WTC11 (cell line): Measurements from ENCODE around the gene TNIP3. TPM values are rescaled to one million over a fixed set of nuclear protein-coding genes. Genes with fewer than 3 reads are reported as not detected.

ENCODE experiments used
- ATAC-seq: fragments of 200-7000 bp; cut with Tn5 transposase; 2 replicates; pipeline ENCODE4 v1.10.0; 2021; ENCODE audit warnings: mild to moderate bottlenecking, moderate library complexity
- CTCF ChIA-PET: fragments of 300-600 bp; sonication (Branson Sonifier 250); formaldehyde crosslinking; loops from one replicate; lab custom pipeline; 2021; ENCODE audit warnings: antibody characterized with exemption; lab: Charles Lee
- POLR2A ChIA-PET: fragments of 350-600 bp; sonication (Branson Sonifier 250); formaldehyde crosslinking; loops from one replicate; lab custom pipeline; 2021; ENCODE audit warnings: antibody characterized with exemption; lab: Charles Lee
- DNase-seq: peaks from one replicate; pipeline ENCODE4 v3.0.0; 2021; ENCODE audit warnings: low spot score
- H3K27ac Mint-ChIP-seq: 2 replicates; pipeline ENCODE4 v1.8.0; 2021; ENCODE audit warnings: mixed read lengths
- H3K27me3 Mint-ChIP-seq: 2 replicates; pipeline ENCODE4 v1.8.0; 2021; ENCODE audit warnings: low read depth, mild to moderate bottlenecking, moderate library complexity, mixed read lengths
- H3K36me3 Mint-ChIP-seq: 2 replicates; pipeline ENCODE4 v1.8.0; 2021; ENCODE audit warnings: mixed read lengths
- H3K4me1 Mint-ChIP-seq: 2 replicates; pipeline ENCODE4 v1.8.0; 2022; ENCODE audit warnings: mixed read lengths
- H3K4me3 Mint-ChIP-seq: 2 replicates; pipeline ENCODE4 v1.8.0; 2021; ENCODE audit warnings: mild to moderate bottlenecking, moderate library complexity, mixed read lengths
- H3K9me3 Mint-ChIP-seq: 2 replicates; pipeline ENCODE4 v1.8.0; 2021; ENCODE audit warnings: mixed read lengths
- CREM ChIP-seq: sonication (generic); formaldehyde crosslinking; IDR thresholded peaks from 2 replicates; pipeline ENCODE4 v1.8.1; 2022; ENCODE audit warnings: mild to moderate bottlenecking, missing genetic modification reagents, moderate library complexity
- EMX1 ChIP-seq: fragments of 250-450 bp; sonication (Bioruptor Pico); IDR thresholded peaks from 2 replicates; pipeline ENCODE4 v1.8.0; 2021; ENCODE audit warnings: mild to moderate bottlenecking
- FOXK1 ChIP-seq: sonication (generic); formaldehyde crosslinking; IDR thresholded peaks from 2 replicates; pipeline ENCODE4 v1.8.0; 2022; ENCODE audit warnings: mild to moderate bottlenecking, moderate library complexity, missing genetic modification reagents
- FOXP1 ChIP-seq: sonication (generic); formaldehyde crosslinking; IDR thresholded peaks from 2 replicates; pipeline ENCODE4 v1.8.0; 2022; ENCODE audit warnings: missing genetic modification reagents, mild to moderate bottlenecking, moderate library complexity, borderline replicate concordance
- GABPB1 ChIP-seq: sonication (generic); formaldehyde crosslinking; IDR thresholded peaks from 2 replicates; pipeline ENCODE4 v1.8.1; 2023; ENCODE audit warnings: mild to moderate bottlenecking, missing genetic modification reagents
- IRF2 ChIP-seq: sonication (generic); formaldehyde crosslinking; IDR thresholded peaks from 2 replicates; pipeline ENCODE4 v1.8.0; 2022; ENCODE audit warnings: low read depth, missing genetic modification reagents, borderline replicate concordance
- JUN ChIP-seq: sonication (generic); formaldehyde crosslinking; IDR thresholded peaks from 2 replicates; pipeline ENCODE4 v1.8.0; 2023; ENCODE audit warnings: mild to moderate bottlenecking, missing genetic modification reagents
- NR2C2 ChIP-seq: sonication (generic); formaldehyde crosslinking; IDR thresholded peaks from 2 replicates; pipeline ENCODE4 v1.8.0; 2022; ENCODE audit warnings: mild to moderate bottlenecking, missing genetic modification reagents
- NR3C1 ChIP-seq: sonication (generic); formaldehyde crosslinking; conservative IDR thresholded peaks from 2 replicates; pipeline ENCODE4 v1.8.1; 2023; ENCODE audit warnings: low read depth, mild to moderate bottlenecking, missing genetic modification reagents
- SMAD4 ChIP-seq: sonication (generic); formaldehyde crosslinking; IDR thresholded peaks from 2 replicates; pipeline ENCODE4 v1.8.0; 2022; ENCODE audit warnings: mild to moderate bottlenecking, missing genetic modification reagents
- SP1 ChIP-seq: sonication (generic); formaldehyde crosslinking; conservative IDR thresholded peaks from 2 replicates; pipeline ENCODE4 v1.8.1; 2022; ENCODE audit warnings: missing genetic modification reagents
- TP53 ChIP-seq: sonication (generic); formaldehyde crosslinking; IDR thresholded peaks from 2 replicates; pipeline ENCODE4 v1.8.1; 2023; ENCODE audit warnings: mild to moderate bottlenecking, missing genetic modification reagents
- ZNF232 ChIP-seq: sonication (generic); formaldehyde crosslinking; IDR thresholded peaks from 2 replicates; pipeline ENCODE4 v1.8.0; 2022; ENCODE audit warnings: mild to moderate bottlenecking, missing genetic modification reagents
- total RNA-seq: library from RNA; stranded (reverse); gene quantifications from 3 replicates; pipeline ENCODE4 v1.2.3, GENCODE V29; 2021
- TF ChIP-seq, protein P1 (sequence below): sonication (generic); formaldehyde crosslinking; IDR thresholded peaks from 2 replicates; pipeline ENCODE4 v1.8.0; 2023; ENCODE audit warnings: missing genetic modification reagents, mild to moderate bottlenecking, borderline replicate concordance
- TF ChIP-seq, protein P2 (sequence below): sonication (generic); formaldehyde crosslinking; IDR thresholded peaks from 2 replicates; pipeline ENCODE4 v1.8.0; 2023; ENCODE audit warnings: mild to moderate bottlenecking, missing genetic modification reagents
- TF ChIP-seq, protein P3 (sequence below): fragments of 250-450 bp; sonication (Bioruptor Pico); IDR thresholded peaks from 2 replicates; pipeline ENCODE4 v2.1.2; 2022; ENCODE audit warnings: mild to moderate bottlenecking, moderate library complexity
- TF ChIP-seq, protein P4 (sequence below): sonication (generic); formaldehyde crosslinking; IDR thresholded peaks from 2 replicates; pipeline ENCODE4 v1.8.1; 2023; ENCODE audit warnings: mild to moderate bottlenecking, missing genetic modification reagents, moderate library complexity
- TF ChIP-seq, protein P5 (sequence below): fragments of 250-450 bp; sonication (Bioruptor Pico); IDR thresholded peaks from 2 replicates; pipeline ENCODE4 v1.8.0; 2021; ENCODE audit warnings: mild to moderate bottlenecking
- TF ChIP-seq, protein P6 (sequence below): fragments of 250-450 bp; sonication (Bioruptor Pico); IDR thresholded peaks from 2 replicates; pipeline ENCODE4 v1.9.0; 2021; ENCODE audit warnings: mild to moderate bottlenecking

The TNIP3 gene
- total RNA-seq, 1 experiment from 2014 or later, result not detected

DNA sequence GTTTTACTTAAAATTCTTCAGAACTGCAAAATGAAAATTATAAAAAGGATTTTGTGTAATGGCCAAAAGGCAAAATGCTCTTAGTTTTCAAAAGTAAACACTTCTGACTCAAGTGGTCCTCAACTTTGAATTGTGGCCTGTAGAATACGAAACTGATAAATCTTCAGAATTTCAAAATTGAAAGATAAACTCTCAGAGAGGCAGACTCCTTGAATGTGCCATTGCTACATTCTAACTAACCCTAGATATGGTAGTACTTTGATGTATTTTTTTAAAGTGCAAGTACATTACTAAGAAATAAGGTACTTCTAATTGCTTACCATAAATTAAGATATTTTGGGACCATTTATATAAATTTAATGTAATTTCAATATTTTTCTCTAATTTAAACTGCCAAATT is 44.4 kb downstream of the TNIP3 start:
- POLR2A ChIA-PET, result no interaction called here
- Mint-ChIP-seq H3K27me3 (no peaks in the 10 kb centered on the region), H3K9me3 (peaks cover 3% of the 10 kb centered on the region), H3K4me1 (no peaks in the 10 kb centered on the region), H3K4me3 (no peak overlapping the region), H3K36me3 (no peaks in the 10 kb centered on the region), H3K27ac (no peak overlapping the region)
- DNase-seq, result no peak
- CTCF ChIA-PET, result no interaction called here
- no peak for ATAC-seq
- TF ChIP-seq SP1 (CRISPR knock-in tag) (no peak), EMX1 (CRISPR knock-in tag) (no peak), TP53 (CRISPR knock-in tag) (no peak), ZNF232 (CRISPR knock-in tag) (no peak), IRF2 (CRISPR knock-in tag) (no peak), GABPB1 (no peak), JUN (CRISPR knock-in tag) (no peak), FOXP1 (CRISPR knock-in tag) (no peak), NR3C1 (CRISPR knock-in tag) (no peak), NR2C2 (CRISPR knock-in tag) (no peak), SMAD4 (CRISPR knock-in tag) (no peak), FOXK1 (CRISPR knock-in tag) (no peak), CREM (CRISPR knock-in tag) (no peak)
- TF ChIP-seq, protein P1, sequence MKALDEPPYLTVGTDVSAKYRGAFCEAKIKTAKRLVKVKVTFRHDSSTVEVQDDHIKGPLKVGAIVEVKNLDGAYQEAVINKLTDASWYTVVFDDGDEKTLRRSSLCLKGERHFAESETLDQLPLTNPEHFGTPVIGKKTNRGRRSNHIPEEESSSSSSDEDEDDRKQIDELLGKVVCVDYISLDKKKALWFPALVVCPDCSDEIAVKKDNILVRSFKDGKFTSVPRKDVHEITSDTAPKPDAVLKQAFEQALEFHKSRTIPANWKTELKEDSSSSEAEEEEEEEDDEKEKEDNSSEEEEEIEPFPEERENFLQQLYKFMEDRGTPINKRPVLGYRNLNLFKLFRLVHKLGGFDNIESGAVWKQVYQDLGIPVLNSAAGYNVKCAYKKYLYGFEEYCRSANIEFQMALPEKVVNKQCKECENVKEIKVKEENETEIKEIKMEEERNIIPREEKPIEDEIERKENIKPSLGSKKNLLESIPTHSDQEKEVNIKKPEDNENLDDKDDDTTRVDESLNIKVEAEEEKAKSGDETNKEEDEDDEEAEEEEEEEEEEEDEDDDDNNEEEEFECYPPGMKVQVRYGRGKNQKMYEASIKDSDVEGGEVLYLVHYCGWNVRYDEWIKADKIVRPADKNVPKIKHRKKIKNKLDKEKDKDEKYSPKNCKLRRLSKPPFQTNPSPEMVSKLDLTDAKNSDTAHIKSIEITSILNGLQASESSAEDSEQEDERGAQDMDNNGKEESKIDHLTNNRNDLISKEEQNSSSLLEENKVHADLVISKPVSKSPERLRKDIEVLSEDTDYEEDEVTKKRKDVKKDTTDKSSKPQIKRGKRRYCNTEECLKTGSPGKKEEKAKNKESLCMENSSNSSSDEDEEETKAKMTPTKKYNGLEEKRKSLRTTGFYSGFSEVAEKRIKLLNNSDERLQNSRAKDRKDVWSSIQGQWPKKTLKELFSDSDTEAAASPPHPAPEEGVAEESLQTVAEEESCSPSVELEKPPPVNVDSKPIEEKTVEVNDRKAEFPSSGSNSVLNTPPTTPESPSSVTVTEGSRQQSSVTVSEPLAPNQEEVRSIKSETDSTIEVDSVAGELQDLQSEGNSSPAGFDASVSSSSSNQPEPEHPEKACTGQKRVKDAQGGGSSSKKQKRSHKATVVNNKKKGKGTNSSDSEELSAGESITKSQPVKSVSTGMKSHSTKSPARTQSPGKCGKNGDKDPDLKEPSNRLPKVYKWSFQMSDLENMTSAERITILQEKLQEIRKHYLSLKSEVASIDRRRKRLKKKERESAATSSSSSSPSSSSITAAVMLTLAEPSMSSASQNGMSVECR (CRISPR knock-in tag), result no peak
- TF ChIP-seq, protein P2, sequence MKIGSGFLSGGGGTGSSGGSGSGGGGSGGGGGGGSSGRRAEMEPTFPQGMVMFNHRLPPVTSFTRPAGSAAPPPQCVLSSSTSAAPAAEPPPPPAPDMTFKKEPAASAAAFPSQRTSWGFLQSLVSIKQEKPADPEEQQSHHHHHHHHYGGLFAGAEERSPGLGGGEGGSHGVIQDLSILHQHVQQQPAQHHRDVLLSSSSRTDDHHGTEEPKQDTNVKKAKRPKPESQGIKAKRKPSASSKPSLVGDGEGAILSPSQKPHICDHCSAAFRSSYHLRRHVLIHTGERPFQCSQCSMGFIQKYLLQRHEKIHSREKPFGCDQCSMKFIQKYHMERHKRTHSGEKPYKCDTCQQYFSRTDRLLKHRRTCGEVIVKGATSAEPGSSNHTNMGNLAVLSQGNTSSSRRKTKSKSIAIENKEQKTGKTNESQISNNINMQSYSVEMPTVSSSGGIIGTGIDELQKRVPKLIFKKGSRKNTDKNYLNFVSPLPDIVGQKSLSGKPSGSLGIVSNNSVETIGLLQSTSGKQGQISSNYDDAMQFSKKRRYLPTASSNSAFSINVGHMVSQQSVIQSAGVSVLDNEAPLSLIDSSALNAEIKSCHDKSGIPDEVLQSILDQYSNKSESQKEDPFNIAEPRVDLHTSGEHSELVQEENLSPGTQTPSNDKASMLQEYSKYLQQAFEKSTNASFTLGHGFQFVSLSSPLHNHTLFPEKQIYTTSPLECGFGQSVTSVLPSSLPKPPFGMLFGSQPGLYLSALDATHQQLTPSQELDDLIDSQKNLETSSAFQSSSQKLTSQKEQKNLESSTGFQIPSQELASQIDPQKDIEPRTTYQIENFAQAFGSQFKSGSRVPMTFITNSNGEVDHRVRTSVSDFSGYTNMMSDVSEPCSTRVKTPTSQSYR (CRISPR knock-in tag), result no peak
- TF ChIP-seq, protein P3, sequence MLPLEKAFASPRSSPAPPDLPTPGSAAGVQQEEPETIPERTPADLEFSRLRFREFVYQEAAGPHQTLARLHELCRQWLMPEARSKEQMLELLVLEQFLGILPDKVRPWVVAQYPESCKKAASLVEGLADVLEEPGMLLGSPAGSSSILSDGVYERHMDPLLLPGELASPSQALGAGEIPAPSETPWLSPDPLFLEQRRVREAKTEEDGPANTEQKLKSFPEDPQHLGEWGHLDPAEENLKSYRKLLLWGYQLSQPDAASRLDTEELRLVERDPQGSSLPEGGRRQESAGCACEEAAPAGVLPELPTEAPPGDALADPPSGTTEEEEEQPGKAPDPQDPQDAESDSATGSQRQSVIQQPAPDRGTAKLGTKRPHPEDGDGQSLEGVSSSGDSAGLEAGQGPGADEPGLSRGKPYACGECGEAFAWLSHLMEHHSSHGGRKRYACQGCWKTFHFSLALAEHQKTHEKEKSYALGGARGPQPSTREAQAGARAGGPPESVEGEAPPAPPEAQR (CRISPR knock-in tag), result no peak
- TF ChIP-seq, protein P4, sequence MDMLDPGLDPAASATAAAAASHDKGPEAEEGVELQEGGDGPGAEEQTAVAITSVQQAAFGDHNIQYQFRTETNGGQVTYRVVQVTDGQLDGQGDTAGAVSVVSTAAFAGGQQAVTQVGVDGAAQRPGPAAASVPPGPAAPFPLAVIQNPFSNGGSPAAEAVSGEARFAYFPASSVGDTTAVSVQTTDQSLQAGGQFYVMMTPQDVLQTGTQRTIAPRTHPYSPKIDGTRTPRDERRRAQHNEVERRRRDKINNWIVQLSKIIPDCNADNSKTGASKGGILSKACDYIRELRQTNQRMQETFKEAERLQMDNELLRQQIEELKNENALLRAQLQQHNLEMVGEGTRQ (CRISPR knock-in tag), result no peak
- TF ChIP-seq, protein P5, sequence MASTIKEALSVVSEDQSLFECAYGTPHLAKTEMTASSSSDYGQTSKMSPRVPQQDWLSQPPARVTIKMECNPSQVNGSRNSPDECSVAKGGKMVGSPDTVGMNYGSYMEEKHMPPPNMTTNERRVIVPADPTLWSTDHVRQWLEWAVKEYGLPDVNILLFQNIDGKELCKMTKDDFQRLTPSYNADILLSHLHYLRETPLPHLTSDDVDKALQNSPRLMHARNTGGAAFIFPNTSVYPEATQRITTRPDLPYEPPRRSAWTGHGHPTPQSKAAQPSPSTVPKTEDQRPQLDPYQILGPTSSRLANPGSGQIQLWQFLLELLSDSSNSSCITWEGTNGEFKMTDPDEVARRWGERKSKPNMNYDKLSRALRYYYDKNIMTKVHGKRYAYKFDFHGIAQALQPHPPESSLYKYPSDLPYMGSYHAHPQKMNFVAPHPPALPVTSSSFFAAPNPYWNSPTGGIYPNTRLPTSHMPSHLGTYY (CRISPR knock-in tag), result no peak
- TF ChIP-seq, protein P6, sequence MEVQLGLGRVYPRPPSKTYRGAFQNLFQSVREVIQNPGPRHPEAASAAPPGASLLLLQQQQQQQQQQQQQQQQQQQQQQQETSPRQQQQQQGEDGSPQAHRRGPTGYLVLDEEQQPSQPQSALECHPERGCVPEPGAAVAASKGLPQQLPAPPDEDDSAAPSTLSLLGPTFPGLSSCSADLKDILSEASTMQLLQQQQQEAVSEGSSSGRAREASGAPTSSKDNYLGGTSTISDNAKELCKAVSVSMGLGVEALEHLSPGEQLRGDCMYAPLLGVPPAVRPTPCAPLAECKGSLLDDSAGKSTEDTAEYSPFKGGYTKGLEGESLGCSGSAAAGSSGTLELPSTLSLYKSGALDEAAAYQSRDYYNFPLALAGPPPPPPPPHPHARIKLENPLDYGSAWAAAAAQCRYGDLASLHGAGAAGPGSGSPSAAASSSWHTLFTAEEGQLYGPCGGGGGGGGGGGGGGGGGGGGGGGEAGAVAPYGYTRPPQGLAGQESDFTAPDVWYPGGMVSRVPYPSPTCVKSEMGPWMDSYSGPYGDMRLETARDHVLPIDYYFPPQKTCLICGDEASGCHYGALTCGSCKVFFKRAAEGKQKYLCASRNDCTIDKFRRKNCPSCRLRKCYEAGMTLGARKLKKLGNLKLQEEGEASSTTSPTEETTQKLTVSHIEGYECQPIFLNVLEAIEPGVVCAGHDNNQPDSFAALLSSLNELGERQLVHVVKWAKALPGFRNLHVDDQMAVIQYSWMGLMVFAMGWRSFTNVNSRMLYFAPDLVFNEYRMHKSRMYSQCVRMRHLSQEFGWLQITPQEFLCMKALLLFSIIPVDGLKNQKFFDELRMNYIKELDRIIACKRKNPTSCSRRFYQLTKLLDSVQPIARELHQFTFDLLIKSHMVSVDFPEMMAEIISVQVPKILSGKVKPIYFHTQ, result no peak
